Fibroblast of the aortic adventitia (primary cell): Measurements from ENCODE around the gene CD7. TPM values are rescaled to one million over a fixed set of nuclear protein-coding genes. Genes with fewer than 3 reads are reported as not detected.

Experiments used
- DNase-seq: peaks from one replicate; pipeline ENCODE4 v3.0.0-alpha.2; 2010; ENCODE audit warnings: low read depth
- H3K4me3 ChIP-seq: 2 replicates; pipeline ENCODE4 v1.5.1; 2011; ENCODE audit warnings: low read depth, mild to moderate bottlenecking, control low read depth, low read length, moderate library complexity
- total RNA-seq: library from RNA; depleted of rRNA; stranded (reverse); fragments of >200 nt; gene quantifications from 2 replicates; pipeline ENCODE4 v1.2.3, GENCODE V29; 2012; ENCODE audit warnings: low replicate concordance
- TF ChIP-seq, protein P1 (sequence below): IDR thresholded peaks from 2 replicates; pipeline ENCODE4 v1.5.1; 2011; ENCODE audit warnings: mild to moderate bottlenecking, low read length, control low read depth, inconsistent platforms; ENCODE audit not compliant: insufficient read depth

CD7 gene
- total RNA-seq, 1 donor = not detected

DNA sequence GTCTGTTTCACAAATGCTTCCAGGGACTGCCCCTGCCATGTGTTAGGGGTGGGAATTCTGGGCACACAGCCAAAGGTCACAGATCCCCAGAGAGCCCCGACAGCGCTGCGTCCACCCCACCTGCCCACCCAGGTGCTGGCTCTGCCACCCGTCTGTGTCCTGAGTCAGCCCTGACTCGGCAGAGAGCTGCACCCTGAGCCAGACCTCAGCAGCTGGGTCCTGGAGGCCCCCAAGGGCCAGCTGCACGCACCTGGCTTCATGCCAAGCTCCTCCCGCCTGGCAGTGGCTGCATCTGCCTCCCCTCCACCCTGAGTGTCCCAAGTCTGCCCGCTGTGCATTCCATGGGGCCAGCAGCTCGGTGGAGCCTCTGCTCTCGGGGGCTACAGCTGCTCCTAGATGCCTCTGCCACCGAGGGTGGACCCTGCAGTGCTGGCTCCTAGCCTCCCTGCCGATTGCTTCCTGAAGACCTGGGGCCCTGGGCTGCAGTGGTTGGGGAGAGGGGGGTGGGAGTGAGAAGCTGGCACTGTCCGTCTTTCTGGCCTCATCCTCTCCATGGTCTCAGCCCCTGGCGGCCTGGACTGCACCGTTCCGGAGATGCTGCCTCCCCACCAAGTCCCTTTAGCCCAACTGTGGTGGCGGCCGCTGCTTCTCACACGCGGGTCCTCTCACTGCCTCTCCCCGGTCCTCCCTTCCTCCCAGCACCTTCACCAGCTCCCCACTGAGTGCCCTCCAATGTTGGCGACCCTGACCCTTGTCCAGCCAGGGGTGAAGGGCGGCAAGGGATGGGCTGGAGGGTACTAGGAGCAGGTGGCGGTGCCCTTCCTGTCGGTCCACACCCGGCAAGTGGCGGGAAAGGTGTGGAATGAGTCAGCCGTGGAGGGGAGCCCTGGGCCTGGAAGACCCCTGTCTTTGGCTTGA is 13.2 kb upstream of the CD7 start:
- peak overlapping the region; percentile 14 for H3K4me3 ChIP-seq
- TF ChIP-seq, protein P1, sequence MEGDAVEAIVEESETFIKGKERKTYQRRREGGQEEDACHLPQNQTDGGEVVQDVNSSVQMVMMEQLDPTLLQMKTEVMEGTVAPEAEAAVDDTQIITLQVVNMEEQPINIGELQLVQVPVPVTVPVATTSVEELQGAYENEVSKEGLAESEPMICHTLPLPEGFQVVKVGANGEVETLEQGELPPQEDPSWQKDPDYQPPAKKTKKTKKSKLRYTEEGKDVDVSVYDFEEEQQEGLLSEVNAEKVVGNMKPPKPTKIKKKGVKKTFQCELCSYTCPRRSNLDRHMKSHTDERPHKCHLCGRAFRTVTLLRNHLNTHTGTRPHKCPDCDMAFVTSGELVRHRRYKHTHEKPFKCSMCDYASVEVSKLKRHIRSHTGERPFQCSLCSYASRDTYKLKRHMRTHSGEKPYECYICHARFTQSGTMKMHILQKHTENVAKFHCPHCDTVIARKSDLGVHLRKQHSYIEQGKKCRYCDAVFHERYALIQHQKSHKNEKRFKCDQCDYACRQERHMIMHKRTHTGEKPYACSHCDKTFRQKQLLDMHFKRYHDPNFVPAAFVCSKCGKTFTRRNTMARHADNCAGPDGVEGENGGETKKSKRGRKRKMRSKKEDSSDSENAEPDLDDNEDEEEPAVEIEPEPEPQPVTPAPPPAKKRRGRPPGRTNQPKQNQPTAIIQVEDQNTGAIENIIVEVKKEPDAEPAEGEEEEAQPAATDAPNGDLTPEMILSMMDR = peak; percentile 18
- peak; percentile 76 for DNase-seq

DNA sequence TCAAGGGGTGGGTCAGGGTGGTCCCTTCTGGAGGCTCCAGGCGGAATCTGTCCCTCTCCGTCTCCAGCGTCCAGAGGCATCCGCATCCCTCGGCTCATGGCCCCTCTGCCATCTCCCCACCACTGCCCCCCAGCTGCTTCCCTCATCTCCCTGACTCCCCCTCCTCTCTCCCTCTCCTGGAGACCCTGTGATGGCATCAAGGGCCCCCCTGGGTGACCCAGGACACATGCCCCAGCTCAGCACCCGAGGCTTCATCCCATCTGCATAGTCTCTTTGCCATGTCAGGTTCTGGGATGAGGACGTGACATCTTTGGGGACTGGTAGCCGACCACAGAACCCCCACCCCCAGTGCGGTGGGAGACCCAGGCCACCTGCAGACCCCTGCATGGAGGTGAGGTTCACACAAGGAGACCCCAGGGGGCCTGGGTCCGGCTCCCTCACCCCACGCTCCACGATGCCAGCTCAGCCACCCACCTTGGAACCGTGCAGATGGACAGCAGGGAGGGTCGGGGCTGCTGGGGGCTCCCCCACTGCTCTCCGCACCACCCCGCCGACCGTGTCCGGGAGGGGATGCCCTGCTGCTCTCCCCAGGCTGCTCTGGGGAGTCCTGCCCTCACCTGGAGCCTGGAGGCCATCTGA is 12.4 kb upstream of the CD7 start:
- TF ChIP-seq, protein P1 = no peak
- H3K4me3 ChIP-seq = peak overlapping the region; percentile 14
- DNase-seq = no peak

DNA sequence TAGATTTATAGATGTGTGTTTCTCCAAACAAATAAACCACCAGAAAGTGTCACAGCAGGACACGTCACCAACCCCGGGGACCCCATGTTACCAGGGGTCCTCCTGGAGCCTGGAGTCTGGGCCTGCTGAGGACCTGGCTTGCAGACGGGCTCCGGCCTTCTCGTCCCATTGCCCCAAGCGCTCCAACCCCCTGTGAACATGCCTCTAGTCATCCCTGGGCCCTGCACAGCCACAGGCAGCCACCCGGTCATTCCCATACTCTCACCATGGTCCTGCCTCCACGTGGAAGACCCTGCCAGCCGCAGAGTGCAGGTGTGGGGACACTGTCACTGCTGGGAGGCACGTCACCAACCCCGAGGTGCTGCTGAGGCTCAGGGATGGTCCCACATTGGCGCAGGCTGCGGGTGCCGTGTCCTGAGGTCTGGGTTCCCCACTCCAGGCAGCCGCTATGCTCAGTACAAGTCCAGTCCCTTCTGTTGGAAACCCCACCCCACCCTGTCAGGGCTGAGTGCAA is 11.6 kb upstream of the CD7 start:
- TF ChIP-seq, protein P1 = no peak
- no peak for DNase-seq
- H3K4me3 ChIP-seq = no peak overlapping the region

DNA sequence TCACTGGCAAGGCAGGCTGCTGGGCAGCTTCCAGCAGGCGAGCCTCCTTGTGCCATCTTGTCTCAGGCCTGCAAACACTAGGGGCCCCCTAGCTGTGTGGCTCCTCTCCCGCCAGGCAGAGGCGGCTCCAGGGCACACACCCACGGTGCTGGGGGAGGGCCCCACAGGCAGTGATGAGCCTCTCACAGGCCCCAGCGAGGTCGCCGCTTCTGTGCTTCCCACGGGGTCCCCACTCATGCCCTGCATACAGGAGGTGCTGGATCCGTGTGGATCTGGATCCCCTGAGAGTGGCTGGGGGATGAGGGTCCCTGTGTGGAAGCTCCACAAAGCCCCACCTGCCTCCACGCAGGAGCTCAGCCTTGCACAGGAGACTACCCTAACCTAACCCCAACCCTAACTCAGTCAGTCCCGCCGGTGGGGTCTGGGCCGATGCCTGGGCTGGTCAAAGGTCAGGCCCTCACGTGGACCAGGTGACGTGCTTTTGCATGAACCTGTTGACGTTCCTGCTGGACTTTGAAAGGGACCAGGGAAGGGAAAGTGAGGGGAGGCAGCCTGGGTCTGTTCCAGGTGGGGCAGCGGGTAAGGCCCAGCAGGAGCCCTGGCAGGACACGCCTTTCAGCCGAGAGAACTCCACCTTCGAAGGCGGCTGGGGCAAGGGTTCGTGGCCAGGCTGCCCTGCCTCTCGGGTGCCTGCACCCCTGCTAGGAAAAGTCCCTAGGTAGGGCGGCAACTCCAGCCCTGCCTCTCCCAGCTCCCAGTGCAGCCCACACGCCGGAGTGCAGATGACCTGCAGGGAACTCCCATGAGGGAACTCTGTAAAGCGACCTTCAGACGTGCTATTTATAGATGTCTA is 11.0 kb upstream of the CD7 start:
- no peak overlapping the region for H3K4me3 ChIP-seq
- TF ChIP-seq, protein P1 = no peak
- no peak for DNase-seq

DNA sequence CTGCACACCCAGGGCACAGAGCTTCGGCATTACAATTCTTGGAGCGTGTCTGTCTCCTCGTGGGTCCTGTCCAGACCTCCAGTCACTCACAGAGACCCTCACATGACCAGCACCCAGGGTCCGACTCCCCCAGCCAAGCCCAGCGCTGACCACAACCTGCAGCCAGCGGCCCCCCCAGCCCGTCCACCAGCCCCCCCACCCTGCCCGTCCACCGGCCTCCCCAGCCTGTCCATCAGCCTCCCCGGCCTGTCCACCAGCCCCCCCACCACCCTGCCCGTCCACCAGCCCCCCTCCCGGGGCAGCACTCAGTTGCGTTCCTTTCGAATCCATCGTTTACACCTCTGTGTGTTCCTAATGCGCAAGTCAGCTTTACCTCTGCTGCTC is 10.3 kb upstream of the CD7 start:
- TF ChIP-seq, protein P1 = no peak
- no peak for DNase-seq
- no peak overlapping the region for H3K4me3 ChIP-seq

DNA sequence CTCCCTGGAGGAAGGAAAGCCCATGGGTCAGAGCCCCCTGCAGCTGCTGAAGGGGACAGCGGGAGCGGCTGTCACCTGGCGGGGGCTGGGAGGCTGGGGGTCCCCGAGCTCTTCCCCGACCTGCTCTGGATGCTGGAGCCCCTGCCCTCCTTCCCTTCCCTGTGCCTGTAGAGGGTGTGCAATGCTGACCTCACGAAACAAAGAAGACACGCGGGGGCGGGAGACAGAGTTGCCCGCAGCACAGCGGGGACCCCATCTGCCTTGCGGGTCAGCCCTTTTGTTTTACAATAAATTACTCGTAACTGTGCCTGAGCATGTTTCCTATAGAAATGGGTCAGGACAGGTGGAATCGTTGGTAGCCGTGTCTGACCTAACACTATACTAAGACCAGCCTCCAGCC is 9.9 kb upstream of the CD7 start:
- TF ChIP-seq, protein P1 = no peak
- no peak for DNase-seq
- no peak overlapping the region for H3K4me3 ChIP-seq
